NCI-H345 treated with DMSO at 0.1 percent for 48 hours (cell line): ENCODE measurements around the gene FRMPD3.

Source experiments
- DNase-seq: peaks from one replicate; lab custom pipeline; 2025; ENCODE audit not compliant: unreplicated experiment; lab: John Stamatoyannopoulos, UW

The FRMPD3 gene

DNA sequence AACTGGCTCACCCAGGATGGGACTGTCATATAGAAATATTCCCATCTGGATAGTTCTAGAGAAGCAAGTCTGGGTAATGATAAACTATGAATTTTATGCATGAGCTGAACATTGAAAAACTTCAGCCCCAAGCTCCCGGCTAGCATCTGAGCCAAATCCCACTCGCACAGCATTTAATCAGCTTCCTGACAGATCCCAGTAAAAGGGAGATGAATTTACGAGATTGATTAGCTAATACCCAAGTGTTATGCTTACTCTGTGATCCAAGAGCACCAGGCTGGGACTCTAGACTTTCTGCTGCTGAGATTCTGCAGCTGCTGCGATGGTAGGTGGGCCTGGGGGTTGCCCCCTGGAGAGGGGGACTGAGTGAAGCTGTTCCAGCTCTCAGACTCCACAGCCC is 28.0 kb downstream of the FRMPD3 start:
- DNase-seq = no peak

DNA sequence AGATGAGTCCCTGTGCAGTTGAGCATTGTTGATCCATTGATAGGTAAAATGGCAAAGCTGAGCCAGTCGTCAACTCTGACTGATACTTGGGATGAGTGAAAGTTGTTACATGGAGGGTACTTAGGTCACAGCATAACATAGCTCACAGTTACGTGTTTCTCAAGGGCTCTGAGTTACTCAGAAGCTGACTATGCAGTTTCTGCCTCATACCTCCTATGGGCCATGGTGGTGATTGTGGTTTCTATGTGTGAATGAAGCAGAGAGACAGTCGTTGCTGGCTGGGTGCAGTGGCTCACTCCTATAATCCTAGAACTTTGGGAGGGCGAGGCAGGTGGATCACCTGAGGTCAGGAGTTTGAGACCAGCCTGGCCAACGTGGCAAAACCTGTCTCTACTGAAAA is 30.8 kb downstream of the FRMPD3 start:
- DNase-seq = no peak

DNA sequence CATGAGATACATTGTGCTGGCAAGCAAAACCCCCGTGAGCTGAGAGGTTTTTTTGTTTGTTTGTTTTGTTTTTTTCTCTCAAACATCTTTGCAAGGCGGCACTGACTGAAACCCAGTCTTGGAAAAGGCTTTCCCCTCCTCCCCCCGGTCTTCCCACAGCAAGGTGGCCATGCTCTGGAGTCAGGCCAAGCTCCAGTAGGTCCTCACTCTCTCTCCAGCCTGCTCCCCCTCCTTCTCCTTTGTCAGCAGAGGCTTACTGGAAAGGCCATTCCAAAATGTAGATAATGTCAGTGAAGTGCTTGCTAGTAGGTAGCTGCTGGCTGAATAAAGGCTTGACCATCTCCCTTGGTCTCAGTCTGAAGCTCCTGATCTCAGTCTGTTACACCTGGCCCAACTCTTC is 32.6 kb downstream of the FRMPD3 start:
- DNase-seq = no peak

DNA sequence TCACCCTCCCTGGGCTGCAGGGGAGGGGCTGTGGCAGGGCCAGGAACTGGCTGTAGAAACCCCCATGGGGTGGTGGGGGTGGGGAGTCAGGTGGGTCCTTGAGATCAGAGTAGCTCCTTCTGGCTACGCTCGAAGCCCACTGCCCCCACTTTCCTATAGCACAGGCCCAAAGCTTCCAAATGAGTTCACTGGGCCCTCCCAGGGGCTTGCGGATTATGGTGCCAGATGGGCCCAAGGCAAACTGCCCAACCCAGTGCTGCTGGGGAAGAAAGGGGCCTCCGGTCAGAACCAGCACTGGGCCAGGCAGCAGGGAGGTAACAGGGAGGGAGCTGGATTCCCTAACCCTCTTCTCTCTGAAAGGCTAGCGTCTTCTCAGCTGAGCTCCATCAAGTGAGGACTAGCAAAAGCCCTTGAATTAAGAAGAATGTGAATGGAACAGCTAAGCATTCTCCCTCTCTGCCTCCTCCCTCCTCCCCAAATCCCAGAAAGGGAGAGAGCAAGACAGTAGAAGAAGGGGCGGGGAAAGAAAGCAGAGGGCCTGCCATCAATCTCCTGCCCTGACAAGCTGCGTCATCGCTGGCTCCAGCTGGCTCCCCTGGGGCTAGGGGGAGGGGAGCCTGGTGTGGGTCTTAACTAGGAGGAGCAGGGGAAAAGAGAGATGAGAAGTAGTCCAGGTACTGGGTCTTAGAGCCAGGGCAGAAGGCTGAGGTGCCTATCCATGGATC is 34.7 kb downstream of the FRMPD3 start:
- DNase-seq = no peak

DNA sequence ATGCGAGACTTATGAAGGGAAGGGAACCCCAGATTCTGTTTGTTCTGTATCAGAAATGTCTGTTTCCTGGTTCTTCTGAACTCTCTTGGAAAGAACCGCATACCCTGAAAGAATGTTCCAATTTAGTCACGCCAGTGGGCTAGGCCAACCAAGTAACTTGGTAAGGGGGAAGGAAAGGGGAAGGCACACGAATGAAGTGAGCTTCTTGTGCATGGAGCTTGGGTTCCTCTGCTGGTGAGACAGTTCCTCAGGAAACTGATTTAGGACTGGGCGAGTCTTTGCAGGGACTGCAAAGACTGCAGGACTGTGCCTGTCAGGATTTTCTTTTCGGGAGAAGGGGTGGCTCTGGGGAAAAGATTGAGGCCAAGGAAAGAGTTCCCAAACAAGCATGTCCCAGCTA is 35.6 kb downstream of the FRMPD3 start:
- no peak for DNase-seq

DNA sequence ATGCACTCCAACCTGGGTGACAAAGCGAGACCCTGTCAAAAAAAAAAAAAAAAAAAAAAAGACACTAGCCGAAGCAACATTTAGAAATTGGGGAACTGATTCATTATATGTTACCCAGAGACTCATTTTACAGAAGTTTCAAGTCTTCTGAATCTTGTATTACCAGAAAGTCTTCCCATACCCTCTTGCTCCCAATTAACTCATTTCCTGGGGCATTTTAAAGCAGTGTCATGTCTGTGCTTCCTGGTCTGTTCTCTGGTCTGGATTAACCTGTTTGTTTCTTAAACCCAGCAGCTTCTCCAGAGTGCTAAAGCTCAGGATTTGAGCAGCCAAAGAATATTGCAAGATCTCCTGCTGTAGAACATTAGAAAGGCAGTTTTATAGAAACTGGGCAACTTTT is 43.7 kb downstream of the FRMPD3 start:
- DNase-seq = no peak

DNA sequence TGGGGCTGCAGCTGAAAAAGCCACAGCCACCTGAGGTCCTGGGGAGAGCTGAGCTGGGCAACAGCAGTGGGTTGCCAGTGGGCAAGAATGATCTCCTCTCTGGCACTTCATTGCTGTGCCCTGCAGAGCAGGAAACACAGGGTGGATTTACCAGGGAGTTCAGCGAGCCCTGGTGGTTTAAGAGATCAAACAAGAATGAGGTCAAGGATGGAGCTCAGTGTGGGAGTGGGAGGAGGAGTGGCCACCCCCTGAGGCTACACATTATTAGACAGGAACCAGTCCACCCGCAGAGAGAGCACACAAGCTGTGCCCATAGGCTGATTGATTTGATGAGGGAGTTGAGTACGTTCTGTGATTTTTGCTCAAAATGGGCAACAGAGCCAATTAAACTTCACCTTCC is 47.3 kb downstream of the FRMPD3 start:
- DNase-seq = no peak
